K562 (cell line): Measurements from ENCODE around the gene WNT11.

Experiments
- CBX5 ChIP-seq: IDR thresholded peaks from 2 replicates; pipeline ENCODE4 v1.6.1; 2014; ENCODE audit warnings: low read depth, borderline replicate concordance
- HNRNPK ChIP-seq: fragments of 200-400 bp; formaldehyde crosslinking; IDR thresholded peaks from one replicate; pipeline ENCODE4 v1.6.1; 2018; ENCODE audit warnings: mild to moderate bottlenecking, low read depth, low read length; ENCODE audit not compliant: poor library complexity, severe bottlenecking
- MED1 ChIP-seq: sonication (generic); formaldehyde crosslinking; IDR thresholded peaks from 2 replicates; pipeline ENCODE4 v1.8.1; 2023; ENCODE audit warnings: missing genetic modification reagents, borderline replicate concordance
- POLR2A ChIP-seq: fragments of 450-650 bp; conservative IDR thresholded peaks from 2 replicates; pipeline ENCODE4 v1.6.1; 2016
- TCF3 ChIP-seq: sonication (generic); formaldehyde crosslinking; IDR thresholded peaks from 2 replicates; pipeline ENCODE4 v1.4.0; 2020; ENCODE audit warnings: mild to moderate bottlenecking, missing genetic modification reagents
- YY1 ChIP-seq, 3 experiments: IDR thresholded peaks; 2 replicates each; pipeline ENCODE4 v1.6.1; 2011; ENCODE audit warnings: low read length in 2 of 3, mild to moderate bottlenecking in 2 of 3, moderate library complexity in 2 of 3, borderline replicate concordance in 1 of 3, control low read depth in 1 of 3, low read depth in 1 of 3; ENCODE audit not compliant: insufficient read depth in 3 of 3, insufficient replicate concordance in 2 of 3, control insufficient read depth in 1 of 3, insufficient read length in 1 of 3; ENCODE audit errors: extremely low read depth in 1 of 3
- ZFP36 ChIP-seq: fragments of 150-350 bp; IDR thresholded peaks from 2 replicates; pipeline ENCODE4 v1.6.1; 2018; ENCODE audit warnings: low read length, low read depth; ENCODE audit not compliant: partially characterized antibody
- TF ChIP-seq, protein P1 (sequence below): fragments of 450-650 bp; IDR thresholded peaks from 2 replicates; pipeline ENCODE4 v1.6.1; 2017; ENCODE audit warnings: mild to moderate bottlenecking, moderate library complexity
- TF ChIP-seq, protein P2 (sequence below): sonication (generic); formaldehyde crosslinking; IDR thresholded peaks from 2 replicates; pipeline ENCODE4 v1.8.1; 2022; ENCODE audit warnings: missing genetic modification reagents
- TF ChIP-seq, protein P3 (sequence below), 3 experiments: IDR thresholded peaks in 2 of 3; conservative IDR thresholded peaks in 1 of 3; 2 replicates each; pipeline ENCODE4 v1.5.1; 2011 to 2012; ENCODE audit warnings: low read length in 3 of 3, mild to moderate bottlenecking in 3 of 3, control low read depth in 2 of 3, improper control_type of control experiment in 1 of 3, inconsistent platforms in 1 of 3, low read depth in 1 of 3, mixed read lengths in 1 of 3, moderate library complexity in 1 of 3; ENCODE audit not compliant: insufficient read depth in 2 of 3
- TF ChIP-seq, protein P4 (sequence below): fragments of 250-450 bp; sonication (Bioruptor Pico); IDR thresholded peaks from 2 replicates; pipeline ENCODE4 v1.5.0; 2022; ENCODE audit warnings: mild to moderate bottlenecking

DNA sequence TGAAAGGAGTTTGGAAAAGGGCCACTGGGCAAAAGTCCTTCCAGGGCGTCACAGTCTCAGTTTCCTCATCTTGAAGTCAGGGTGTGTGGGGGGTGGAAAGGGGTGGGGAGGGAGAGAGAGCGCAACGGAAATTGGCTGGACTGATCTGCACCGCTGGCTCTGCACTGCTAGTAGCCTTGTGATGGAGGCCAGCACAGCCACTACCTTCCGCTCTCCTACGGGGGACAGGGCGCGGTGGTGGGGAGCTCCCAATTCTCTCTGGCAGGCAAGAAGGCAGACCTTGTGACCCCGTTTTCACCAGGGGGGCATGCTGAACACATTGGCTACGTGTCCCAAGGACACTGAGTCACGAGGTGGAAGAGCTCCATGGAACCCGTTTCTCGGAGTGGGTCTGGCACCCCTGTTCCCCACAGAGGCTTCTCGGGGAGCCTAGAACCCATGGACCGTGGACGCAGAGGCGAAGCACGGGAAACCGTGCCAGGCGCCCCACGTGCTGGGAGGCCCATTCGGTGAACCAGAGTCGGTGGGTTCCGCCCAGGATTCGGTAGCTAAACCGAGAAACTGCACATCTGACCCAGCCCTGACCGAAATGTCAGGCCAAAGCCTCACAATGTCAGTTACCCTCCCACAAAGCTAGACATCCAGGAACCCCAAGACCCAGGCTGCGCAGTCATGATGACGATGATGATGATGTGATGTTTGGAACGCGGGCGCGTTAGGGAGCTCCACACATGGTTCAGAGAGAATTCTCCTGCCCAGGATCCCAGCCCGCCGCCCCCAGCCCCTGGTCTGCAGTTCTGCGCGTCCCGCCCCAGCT is 28.3 kb upstream of the WNT11 start:
- TF ChIP-seq, protein P1, sequence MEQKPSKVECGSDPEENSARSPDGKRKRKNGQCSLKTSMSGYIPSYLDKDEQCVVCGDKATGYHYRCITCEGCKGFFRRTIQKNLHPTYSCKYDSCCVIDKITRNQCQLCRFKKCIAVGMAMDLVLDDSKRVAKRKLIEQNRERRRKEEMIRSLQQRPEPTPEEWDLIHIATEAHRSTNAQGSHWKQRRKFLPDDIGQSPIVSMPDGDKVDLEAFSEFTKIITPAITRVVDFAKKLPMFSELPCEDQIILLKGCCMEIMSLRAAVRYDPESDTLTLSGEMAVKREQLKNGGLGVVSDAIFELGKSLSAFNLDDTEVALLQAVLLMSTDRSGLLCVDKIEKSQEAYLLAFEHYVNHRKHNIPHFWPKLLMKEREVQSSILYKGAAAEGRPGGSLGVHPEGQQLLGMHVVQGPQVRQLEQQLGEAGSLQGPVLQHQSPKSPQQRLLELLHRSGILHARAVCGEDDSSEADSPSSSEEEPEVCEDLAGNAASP: no peak
- TF ChIP-seq YY1 (IDR thresholded peaks at IDR 0.05; ENCODE audit: borderline replicate concordance in 1 of 3, control insufficient read depth in 1 of 3, extremely low read depth in 1 of 3, insufficient read depth in 3 of 3, insufficient read length in 1 of 3, insufficient replicate concordance in 2 of 3, low read depth in 1 of 3, low read length in 2 of 3) (peak in 2 of 3 experiments; percentile 17 to 68), ZFP36 (no peak), CBX5 (no peak), TCF3 (CRISPR knock-in tag) (no peak), MED1 (CRISPR knock-in tag) (no peak), HNRNPK (no peak), POLR2A (no peak; the same call in 1 of the 2 replicates)
- TF ChIP-seq, protein P2, sequence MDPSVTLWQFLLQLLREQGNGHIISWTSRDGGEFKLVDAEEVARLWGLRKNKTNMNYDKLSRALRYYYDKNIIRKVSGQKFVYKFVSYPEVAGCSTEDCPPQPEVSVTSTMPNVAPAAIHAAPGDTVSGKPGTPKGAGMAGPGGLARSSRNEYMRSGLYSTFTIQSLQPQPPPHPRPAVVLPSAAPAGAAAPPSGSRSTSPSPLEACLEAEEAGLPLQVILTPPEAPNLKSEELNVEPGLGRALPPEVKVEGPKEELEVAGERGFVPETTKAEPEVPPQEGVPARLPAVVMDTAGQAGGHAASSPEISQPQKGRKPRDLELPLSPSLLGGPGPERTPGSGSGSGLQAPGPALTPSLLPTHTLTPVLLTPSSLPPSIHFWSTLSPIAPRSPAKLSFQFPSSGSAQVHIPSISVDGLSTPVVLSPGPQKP (CRISPR knock-in tag): no peak
- TF ChIP-seq, protein P3, sequence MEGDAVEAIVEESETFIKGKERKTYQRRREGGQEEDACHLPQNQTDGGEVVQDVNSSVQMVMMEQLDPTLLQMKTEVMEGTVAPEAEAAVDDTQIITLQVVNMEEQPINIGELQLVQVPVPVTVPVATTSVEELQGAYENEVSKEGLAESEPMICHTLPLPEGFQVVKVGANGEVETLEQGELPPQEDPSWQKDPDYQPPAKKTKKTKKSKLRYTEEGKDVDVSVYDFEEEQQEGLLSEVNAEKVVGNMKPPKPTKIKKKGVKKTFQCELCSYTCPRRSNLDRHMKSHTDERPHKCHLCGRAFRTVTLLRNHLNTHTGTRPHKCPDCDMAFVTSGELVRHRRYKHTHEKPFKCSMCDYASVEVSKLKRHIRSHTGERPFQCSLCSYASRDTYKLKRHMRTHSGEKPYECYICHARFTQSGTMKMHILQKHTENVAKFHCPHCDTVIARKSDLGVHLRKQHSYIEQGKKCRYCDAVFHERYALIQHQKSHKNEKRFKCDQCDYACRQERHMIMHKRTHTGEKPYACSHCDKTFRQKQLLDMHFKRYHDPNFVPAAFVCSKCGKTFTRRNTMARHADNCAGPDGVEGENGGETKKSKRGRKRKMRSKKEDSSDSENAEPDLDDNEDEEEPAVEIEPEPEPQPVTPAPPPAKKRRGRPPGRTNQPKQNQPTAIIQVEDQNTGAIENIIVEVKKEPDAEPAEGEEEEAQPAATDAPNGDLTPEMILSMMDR (IDR thresholded peaks at IDR 0.05 in 2 of 3, conservative IDR thresholded peaks at IDR 0.05 in 1 of 3; ENCODE audit: insufficient read depth in 2 of 3, low read depth in 1 of 3, low read length in 3 of 3): no peak
- TF ChIP-seq, protein P4, sequence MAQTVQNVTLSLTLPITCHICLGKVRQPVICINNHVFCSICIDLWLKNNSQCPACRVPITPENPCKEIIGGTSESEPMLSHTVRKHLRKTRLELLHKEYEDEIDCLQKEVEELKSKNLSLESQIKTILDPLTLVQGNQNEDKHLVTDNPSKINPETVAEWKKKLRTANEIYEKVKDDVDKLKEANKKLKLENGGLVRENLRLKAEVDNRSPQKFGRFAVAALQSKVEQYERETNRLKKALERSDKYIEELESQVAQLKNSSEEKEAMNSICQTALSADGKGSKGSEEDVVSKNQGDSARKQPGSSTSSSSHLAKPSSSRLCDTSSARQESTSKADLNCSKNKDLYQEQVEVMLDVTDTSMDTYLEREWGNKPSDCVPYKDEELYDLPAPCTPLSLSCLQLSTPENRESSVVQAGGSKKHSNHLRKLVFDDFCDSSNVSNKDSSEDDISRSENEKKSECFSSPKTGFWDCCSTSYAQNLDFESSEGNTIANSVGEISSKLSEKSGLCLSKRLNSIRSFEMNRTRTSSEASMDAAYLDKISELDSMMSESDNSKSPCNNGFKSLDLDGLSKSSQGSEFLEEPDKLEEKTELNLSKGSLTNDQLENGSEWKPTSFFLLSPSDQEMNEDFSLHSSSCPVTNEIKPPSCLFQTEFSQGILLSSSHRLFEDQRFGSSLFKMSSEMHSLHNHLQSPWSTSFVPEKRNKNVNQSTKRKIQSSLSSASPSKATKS (CRISPR knock-in tag): no peak
